GM18951 (cell line): ENCODE results near the gene RESF1.

ENCODE experiments used
- POLR2A ChIP-seq: IDR thresholded peaks from 4 replicates; pipeline ENCODE4 v1.6.1; 2011; ENCODE audit warnings: mild to moderate bottlenecking; ENCODE audit not compliant: insufficient read length, insufficient read depth; ENCODE audit errors: extremely low read depth
- in situ Hi-C: fragments of 300-500 bp; cut with MboI; formaldehyde crosslinking; loops from one replicate; pipeline ENCODE4 v1.12.0; 2022; ENCODE audit warnings: low sequenced_read_pairs, mixed read lengths, inconsistent platforms; ENCODE audit not compliant: unreplicated experiment

Gene RESF1

DNA sequence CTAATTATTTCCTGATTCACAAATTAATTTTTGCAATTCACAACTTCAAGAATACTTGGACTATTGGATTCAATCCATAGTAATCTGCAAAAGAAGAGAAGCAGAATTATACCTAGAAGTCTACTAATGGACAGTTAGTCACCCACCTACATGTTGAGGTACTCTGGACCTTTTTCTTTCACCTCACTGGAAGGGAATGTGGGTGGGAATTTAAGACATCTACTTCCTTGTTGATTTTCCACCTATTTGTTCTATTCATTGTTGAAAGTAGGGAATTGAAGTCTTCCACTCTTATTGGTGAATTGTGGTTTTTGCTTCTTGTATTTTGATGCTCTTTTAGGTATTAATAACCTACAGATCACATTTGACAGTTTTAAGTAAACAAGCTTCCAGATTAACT is 11.0 kb downstream of the RESF1 start:
- TF ChIP-seq POLR2A = no peak
- in situ Hi-C loops = no loop called here

DNA sequence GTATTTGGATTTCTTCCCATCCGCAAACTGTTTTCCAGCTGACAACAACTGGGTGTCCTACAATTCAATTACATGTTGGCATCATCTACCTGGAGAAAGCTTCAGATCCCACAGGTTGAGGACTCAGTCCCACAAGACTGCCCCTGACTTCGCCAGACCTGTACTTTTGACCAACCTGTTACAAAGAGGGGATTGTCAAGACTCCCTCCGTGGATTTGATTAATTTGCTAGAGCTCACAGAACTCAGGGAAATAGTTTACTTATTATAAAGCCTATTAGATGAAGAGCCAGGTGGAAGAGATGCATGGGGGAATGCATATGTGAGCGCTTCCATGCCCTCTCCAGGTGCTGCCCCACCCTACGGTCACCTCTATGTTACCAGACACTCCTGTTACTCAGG is 14.6 kb downstream of the RESF1 start:
- in situ Hi-C loops = no loop called here
- no peak for TF ChIP-seq POLR2A

DNA sequence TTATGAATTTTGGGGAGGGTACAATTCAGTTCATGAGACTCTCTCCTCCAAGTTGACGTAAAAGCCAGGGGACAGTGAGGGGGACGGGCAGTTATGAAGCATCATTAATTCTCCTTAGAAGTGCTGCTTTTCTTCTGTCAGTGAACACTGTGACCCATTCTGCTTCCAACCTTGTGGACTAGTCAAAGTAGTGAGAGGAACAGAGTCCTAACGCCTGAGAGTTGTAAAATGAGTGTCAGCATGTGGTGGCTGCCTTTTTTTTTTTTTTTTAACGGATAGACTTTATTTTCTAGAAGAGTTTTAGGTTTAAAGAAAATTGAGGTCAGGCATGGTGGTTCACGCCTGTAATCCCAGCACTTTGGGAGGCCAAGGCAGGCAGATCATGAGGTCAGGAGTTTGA is 15.5 kb downstream of the RESF1 start:
- in situ Hi-C loops = no loop called here
- no peak for TF ChIP-seq POLR2A

DNA sequence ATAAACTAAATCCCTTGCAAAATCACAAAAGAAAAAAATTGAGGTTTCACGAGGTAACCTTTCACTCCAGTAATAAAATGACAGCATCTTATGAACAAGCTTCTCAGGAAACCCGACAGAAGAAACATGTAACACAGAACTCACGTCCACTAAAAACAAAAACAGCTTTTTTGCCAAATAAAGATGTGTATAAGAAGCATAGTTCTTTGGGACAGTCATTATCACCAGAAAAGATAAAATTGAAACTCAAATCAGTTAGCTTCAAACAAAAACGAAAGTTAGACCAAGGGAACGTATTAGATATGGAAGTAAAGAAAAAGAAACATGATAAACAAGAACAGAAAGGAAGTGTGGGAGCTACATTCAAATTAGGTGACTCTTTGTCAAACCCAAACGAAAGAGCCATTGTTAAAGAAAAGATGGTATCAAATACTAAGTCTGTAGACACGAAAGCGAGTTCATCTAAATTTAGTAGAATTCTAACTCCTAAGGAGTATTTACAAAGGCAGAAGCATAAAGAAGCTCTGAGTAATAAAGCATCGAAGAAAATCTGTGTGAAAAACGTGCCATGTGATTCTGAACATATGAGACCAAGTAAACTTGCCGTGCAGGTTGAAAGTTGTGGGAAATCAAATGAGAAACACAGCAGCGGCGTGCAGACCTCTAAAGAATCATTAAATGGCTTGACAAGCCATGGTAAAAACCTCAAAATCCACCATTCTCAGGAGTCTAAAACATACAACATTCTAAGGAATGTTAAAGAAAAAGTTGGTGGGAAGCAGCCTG is 25.8 kb downstream of the RESF1 start:
- TF ChIP-seq POLR2A = no peak
- in situ Hi-C loops = no loop called here

DNA sequence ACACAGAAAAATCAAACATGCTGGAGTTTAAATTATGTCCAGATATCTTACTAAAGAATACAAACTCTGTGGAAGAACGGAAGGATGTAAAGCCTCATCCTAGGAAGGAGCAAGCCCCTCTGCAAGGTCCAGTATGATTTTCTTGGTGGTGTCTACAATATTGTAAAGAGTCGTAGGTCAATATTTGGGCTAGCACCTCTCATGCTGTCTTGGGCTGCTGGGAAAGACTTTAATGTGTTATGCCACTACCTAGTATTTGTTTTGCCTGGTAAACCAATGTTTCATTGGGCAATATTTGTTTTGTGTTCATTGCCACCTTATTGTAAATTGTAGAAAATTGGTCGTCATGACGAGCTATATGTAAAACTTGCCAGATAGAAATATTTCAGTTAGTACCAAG is 26.6 kb downstream of the RESF1 start:
- in situ Hi-C loops = no loop called here
- TF ChIP-seq POLR2A = no peak

DNA sequence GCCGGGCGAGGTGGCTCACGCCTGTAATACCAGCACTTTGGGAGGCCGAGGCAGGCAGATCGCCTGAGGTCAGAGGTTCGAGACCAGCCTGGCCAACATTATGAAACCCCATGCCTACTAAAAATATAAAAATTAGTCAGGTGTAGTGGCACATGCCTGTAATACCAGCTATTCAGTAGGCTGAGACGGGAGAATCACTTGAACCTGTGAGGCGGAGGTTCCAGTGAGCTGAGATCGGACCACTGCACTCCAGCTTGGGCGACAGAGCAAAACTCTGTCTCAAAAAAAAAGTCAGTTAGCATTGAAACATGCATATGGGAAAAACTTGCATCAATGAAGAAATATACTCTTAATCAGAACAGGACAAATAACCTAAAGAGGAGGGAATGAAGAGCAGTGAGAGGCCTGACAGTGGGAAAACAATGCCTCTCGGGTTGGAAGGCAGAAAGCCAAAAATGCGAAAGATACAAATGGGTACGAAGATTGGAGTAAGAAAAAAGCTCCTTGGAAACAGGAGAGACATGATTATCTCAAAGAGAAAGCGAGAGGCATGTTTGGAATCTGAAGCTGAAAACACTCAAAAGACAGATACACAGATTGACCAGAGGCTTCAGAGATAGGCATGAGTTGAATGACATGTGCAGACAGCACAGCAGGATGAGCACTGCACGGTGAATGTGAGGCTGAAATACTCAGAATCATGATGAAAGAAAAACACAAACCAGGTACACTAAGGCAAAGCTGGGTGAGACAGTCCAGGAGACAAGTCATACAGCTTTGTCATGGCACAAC is 30.6 kb downstream of the RESF1 start:
- TF ChIP-seq POLR2A = no peak
- in situ Hi-C loops = no loop called here

DNA sequence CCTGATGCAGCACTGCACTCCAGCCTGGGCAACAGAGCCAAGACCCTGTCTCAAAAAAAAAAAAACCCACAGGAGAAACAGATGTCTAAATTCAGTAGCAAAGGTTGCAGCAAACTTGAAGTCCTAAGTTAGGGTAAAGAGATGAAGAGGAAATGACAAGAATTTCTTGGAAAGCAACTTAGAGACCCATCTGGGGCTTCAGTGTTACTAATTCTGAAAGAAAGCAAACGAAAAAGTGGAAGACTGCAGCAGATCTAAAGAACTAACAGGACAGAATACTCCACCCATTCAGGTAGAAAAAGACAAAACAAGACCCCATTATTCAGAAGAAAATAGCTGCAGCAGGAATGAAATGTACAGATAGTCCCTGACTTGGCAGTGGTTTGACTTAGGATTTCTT is 31.9 kb downstream of the RESF1 start:
- in situ Hi-C loops = no loop called here
- TF ChIP-seq POLR2A = no peak

DNA sequence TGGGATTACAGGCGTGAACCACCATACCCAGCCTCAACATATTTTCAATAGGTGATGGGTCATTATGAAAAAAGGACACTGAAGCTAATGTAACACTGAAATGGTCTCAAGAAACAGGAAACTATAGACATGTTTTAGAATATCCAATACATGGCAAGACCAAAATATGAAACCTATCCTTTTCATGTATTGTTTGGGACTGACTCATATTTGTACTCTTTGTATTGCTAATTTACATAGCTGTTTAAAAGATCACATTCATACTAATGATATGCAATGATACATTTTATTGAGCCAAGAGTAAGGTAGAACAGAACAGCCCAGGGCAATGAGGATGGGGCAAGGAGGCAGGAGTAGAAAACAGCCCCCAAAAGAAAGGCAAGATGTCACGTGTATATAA is 32.6 kb downstream of the RESF1 start:
- no peak for TF ChIP-seq POLR2A
- in situ Hi-C loops = no loop called here

DNA sequence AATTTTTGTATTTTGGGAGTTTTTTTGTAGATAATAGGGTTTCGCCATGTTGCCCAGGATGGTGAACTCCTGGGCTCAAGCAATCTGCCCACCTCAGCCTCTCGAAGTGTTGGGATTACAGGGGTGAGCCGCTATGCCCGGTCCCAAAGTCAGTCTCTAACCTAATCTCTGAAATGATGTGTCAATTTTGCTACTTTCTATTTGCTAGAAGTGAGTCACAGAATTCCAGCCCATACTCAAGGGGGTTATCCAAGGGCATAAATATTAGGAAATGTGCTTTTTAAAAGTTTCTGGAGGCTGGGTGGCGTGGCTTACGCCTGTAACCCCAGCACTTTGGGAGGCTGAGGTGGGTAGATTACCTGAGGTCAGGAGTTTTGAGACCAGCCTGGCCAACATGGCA is 40.5 kb downstream of the RESF1 start:
- in situ Hi-C loops = no loop called here
- TF ChIP-seq POLR2A = no peak

DNA sequence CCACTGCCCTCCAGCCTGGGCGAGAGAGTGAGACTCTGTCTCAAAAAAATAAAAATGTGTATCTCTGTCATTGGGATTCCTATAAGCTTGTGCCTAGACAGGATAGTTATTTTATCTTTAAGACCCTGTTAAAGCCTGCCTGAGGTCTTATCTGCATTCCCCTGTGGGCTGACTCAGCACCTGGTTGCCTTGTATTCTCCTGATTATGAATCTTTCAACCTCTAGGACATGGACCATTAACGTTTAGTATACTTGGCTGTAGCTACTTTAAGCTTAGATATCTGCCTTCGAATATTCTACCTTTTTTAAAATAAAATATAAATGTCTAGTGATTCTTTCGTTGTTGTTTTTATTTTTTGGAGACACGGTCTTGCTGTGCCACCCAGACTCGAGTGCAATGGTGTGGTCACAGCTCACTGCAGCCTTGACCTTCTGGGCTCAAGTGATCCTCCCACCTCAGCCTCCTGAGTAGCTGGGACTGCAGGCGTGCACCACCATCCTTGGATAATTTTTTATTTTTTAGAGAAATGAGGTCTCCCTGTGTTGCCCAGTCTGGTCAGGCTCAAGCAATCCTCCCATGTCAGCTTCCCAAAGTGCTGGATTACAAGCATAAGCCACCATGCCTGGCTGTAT is 41.3 kb downstream of the RESF1 start:
- in situ Hi-C loops = no loop called here
- TF ChIP-seq POLR2A = no peak

DNA sequence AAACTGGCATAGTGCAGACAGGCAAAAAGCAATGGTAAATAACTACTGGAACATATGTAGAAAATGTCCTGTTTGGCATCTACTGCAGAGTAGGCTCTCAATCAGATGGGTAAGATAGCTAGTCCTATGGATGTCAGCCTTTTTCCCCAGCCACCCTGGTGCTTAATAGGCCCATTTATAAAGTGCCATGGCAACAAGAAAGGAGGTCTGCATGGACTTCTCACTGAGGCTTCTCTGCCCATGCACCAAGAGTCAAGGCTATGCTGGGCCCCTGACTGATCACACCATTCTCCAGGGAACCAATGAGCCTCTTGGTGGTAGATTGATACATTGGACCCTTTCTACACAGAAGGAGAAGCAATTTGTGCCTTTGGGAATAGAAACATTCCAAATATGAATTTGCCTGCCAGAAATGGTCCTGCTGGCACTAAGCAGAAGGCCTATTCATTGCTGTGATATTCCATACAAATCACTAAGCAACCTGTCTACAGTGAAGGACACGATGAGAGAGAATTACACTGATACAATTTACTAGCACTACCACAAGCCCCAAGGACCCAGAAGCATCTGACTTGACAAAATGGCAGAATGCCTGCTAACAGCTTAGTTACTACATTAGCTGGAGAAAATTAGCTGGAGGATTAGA is 43.8 kb downstream of the RESF1 start:
- in situ Hi-C loops = no loop called here
- TF ChIP-seq POLR2A = no peak

DNA sequence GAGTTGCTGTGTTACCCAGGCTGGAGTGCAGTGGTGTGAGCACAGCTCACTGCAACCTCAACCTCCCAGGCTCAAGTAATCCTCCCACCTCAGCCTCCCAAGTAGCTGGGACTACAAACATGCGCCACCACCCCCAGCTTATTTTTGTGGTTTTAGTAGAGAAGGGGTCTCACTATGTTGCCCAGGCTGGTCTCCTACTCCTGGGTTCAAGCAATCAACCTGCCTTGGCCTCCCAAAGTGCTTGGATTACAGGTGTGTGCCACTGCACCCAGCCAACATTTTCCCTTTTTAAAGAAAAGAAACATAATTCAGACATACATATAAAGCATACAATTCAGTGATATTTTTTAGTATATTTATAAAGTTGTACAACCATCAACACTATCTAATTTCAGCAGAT is 44.4 kb downstream of the RESF1 start:
- TF ChIP-seq POLR2A = no peak
- in situ Hi-C loops = no loop called here

DNA sequence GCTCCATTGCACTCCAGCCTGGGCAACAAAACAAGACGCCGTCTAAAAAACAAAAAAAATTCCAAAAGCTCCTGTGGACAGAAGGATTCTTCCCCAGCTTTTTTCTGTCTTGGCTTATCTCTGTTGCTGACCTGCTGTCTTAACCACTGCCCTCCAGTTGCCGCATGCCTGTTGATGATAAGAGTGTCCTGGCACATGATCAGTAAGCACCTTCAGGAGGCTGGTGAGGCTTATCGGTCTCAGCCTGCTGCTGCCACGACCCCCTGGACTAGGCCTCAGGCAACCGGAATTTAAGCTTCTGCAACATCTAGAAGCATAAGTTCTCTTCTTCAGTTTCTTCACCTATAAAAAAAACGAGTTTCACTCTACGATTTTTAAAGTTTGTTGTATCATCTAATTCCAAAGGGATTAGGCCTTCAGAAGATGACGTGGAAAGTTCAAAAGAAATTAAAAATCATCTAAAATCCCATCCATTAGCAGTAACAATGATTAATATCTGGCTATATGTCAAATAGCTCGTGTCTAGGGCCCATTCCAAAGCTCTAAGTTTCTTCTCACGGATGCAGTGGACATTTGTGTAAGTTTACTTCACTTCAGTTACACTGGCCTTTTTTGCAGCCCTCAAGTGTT is 46.4 kb downstream of the RESF1 start:
- TF ChIP-seq POLR2A = no peak

More for the DNA sequence above, 46.4 kb downstream of the RESF1 start:
- in situ Hi-C loops = no loop called here
